Loucy (cell line): ENCODE measurements around the gene TBC1D8.

ENCODE experiments used
- H2AFZ ChIP-seq: fragments of 200-600 bp; sonication (generic); 2 replicates; pipeline ENCODE4 v1.6.0; 2016; ENCODE audit warnings: antibody characterized with exemption, mild to moderate bottlenecking, low read length, moderate library complexity
- H3F3A ChIP-seq: fragments of 200-600 bp; 2 replicates; pipeline ENCODE4 v1.6.0; 2016; ENCODE audit warnings: antibody characterized with exemption, low read depth, mild to moderate bottlenecking
- H3K27me3 ChIP-seq: fragments of 200-600 bp; sonication (generic); 2 replicates; pipeline ENCODE4 v1.6.1; 2014; ENCODE audit warnings: low read length, mild to moderate bottlenecking; ENCODE audit not compliant: insufficient read depth, poor library complexity, severe bottlenecking
- H3K36me3 ChIP-seq: fragments of 200-600 bp; sonication (generic); 2 replicates; pipeline ENCODE4 v1.6.1; 2016; ENCODE audit warnings: low read length; ENCODE audit not compliant: insufficient read depth
- H3K4me1 ChIP-seq: fragments of 200-600 bp; sonication (generic); 2 replicates; pipeline ENCODE4 v1.5.1; 2014; ENCODE audit warnings: low read length, mild to moderate bottlenecking; ENCODE audit not compliant: insufficient read depth, poor library complexity, severe bottlenecking
- H3K4me2 ChIP-seq: fragments of 200-600 bp; sonication (generic); 2 replicates; pipeline ENCODE4 v1.6.0; 2014; ENCODE audit warnings: antibody characterized with exemption, low read length, low read depth, mild to moderate bottlenecking; ENCODE audit not compliant: poor library complexity, severe bottlenecking
- H3K4me3 ChIP-seq: fragments of 200-600 bp; sonication (generic); 2 replicates; pipeline ENCODE4 v1.5.1; 2014; ENCODE audit warnings: low read length, mild to moderate bottlenecking, mixed read lengths; ENCODE audit not compliant: poor library complexity, severe bottlenecking
- H3K79me2 ChIP-seq: fragments of 200-600 bp; sonication (generic); 2 replicates; pipeline ENCODE4 v1.6.1; 2014; ENCODE audit warnings: low read length; ENCODE audit not compliant: insufficient read depth
- H3K9ac ChIP-seq: fragments of 200-600 bp; sonication (generic); 2 replicates; pipeline ENCODE4 v1.6.0; 2014; ENCODE audit warnings: mild to moderate bottlenecking, low read depth, low read length, moderate library complexity; ENCODE audit not compliant: poor library complexity, severe bottlenecking
- H3K9me2 ChIP-seq: fragments of 200-600 bp; sonication (generic); replicated peaks from 2 replicates; pipeline ENCODE4 v1.6.1; 2016; ENCODE audit warnings: low read depth, low read length, mixed read lengths
- H3K9me3 ChIP-seq: fragments of 200-600 bp; sonication (generic); 2 replicates; pipeline ENCODE4 v1.6.1; 2014; ENCODE audit warnings: mild to moderate bottlenecking, antibody characterized with exemption, low read length, low read depth; ENCODE audit not compliant: insufficient read depth
- H4K20me1 ChIP-seq: fragments of 200-600 bp; sonication (generic); 2 replicates; pipeline ENCODE4 v1.6.0; 2014; ENCODE audit warnings: antibody characterized with exemption, low read length, mild to moderate bottlenecking; ENCODE audit not compliant: insufficient read depth, poor library complexity, severe bottlenecking
- EZH2phosphoT487 ChIP-seq: fragments of 200-600 bp; IDR thresholded peaks from 2 replicates; pipeline ENCODE4 v1.6.1; 2018; ENCODE audit warnings: antibody characterized with exemption, mild to moderate bottlenecking, moderate library complexity, borderline replicate concordance
- TF ChIP-seq, protein P1 (sequence below): fragments of 200-600 bp; sonication (generic); conservative IDR thresholded peaks from 2 replicates; pipeline ENCODE4 v1.5.1; 2014; ENCODE audit warnings: mild to moderate bottlenecking, antibody characterized with exemption, low read length

Gene TBC1D8

DNA sequence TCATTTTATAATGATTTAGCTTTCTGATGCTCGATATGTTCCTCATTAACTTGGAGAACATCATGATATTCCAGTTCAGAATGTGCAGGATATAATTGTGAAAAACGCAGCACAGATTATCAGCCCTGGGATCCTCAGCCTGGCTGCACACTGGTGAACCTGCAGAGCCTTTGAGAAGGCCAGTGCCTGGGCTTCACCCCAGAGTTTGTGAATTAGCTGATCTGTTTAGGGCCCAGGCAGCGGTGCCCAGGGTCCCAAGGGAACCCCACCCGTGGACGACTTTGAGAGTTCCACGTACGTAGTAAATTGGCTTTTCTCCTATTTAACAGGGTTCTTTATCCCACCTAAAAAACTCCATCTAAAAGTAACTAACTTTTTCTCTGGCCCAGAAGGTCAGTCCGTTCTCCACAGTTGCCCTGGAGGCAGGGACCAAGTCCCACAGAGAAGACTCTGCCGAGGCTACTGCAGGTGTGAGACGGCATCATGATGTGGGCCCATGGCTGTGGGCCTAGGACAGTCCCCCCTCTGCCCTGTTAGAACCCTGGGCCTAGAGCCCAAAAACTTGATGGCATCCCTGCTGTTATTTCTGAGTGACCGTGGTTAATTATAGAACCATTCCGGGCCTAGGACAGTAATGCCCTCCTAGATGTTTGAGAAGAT is 188.7 kb downstream of the TBC1D8 start:
- H3K36me3 ChIP-seq = no peaks in the 10 kb centered on the region
- no peaks in the 10 kb centered on the region for H3K79me2 ChIP-seq
- H3K4me1 ChIP-seq = no peaks in the 10 kb centered on the region
- H3K4me2 ChIP-seq = no peak overlapping the region
- no peaks in the 10 kb centered on the region for H3F3A ChIP-seq
- TF ChIP-seq, protein P1, sequence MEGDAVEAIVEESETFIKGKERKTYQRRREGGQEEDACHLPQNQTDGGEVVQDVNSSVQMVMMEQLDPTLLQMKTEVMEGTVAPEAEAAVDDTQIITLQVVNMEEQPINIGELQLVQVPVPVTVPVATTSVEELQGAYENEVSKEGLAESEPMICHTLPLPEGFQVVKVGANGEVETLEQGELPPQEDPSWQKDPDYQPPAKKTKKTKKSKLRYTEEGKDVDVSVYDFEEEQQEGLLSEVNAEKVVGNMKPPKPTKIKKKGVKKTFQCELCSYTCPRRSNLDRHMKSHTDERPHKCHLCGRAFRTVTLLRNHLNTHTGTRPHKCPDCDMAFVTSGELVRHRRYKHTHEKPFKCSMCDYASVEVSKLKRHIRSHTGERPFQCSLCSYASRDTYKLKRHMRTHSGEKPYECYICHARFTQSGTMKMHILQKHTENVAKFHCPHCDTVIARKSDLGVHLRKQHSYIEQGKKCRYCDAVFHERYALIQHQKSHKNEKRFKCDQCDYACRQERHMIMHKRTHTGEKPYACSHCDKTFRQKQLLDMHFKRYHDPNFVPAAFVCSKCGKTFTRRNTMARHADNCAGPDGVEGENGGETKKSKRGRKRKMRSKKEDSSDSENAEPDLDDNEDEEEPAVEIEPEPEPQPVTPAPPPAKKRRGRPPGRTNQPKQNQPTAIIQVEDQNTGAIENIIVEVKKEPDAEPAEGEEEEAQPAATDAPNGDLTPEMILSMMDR = no peak
- TF ChIP-seq EZH2phosphoT487 = no peak
- H3K9me3 ChIP-seq = no peaks in the 10 kb centered on the region
- no peak overlapping the region for H3K9ac ChIP-seq
- H3K27me3 ChIP-seq = no peaks in the 10 kb centered on the region
- H3K4me3 ChIP-seq = no peak overlapping the region
- no peaks in the 10 kb centered on the region for H4K20me1 ChIP-seq
- no peak overlapping the region for H2AFZ ChIP-seq
- no peaks in the 10 kb centered on the region for H3K9me2 ChIP-seq

DNA sequence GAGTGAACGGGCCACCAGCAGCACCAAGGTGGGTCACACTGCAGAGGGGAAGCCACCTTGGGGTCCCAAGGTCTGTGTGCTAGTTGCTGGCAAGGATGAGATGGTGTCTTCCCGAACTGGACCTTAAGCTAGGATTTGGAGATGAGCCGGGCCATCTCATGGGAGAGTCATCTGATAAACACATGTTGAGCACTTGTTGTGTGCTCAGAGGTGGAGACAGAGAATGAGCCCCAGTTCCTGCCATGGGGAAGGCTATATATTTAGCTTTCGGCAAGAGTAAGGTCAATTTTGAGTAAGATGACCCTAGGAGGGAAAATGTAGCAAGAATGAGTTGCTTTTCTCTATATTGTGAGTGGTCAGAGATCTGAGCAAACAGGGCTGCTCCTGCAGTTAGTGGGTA is 190.5 kb downstream of the TBC1D8 start:
- Histone ChIP-seq H3K27me3 (no peaks in the 10 kb centered on the region), H3K9me3 (no peaks in the 10 kb centered on the region), H3K4me2 (no peak overlapping the region), H3K4me3 (no peak overlapping the region), H3K4me1 (no peaks in the 10 kb centered on the region), H4K20me1 (no peaks in the 10 kb centered on the region), H2AFZ (no peak overlapping the region), H3K9ac (no peak overlapping the region), H3F3A (no peaks in the 10 kb centered on the region), H3K9me2 (no peaks in the 10 kb centered on the region), H3K79me2 (no peaks in the 10 kb centered on the region), H3K36me3 (no peaks in the 10 kb centered on the region)
- TF ChIP-seq, protein P1 = no peak
- TF ChIP-seq EZH2phosphoT487 = no peak

DNA sequence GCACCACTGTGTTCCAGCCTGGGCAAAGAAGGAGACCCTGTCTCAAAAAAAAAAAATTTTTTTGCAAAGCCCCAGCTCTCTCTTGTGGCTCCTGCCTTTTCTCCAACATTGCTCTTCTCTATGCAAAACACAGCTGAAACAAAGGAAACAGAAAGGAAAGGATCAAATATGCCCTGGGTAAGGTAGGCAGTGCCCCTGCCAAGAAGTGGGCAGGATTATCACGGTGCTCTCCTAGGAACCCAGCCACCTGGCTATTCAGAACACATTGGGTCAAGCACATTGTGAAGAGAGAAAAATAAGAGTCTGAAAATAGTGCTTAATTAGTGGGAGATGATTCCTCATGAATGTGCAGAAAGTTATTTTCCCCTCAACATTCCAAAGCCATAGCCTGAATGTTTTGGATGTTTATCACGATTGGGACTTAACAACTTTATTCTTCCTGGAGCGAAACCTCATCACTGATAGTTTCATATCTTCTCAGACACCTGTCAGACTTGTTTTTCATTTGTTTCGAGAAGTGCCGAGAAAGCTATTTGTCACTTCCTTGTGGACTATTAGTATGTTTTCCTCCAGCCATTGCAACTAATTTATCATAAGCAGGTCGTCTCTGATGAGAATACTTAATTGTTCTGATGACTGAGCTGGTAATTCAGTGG is 191.8 kb downstream of the TBC1D8 start:
- H4K20me1 ChIP-seq = no peaks in the 10 kb centered on the region
- no peaks in the 10 kb centered on the region for H3K9me2 ChIP-seq
- no peak overlapping the region for H3K4me3 ChIP-seq
- no peak overlapping the region for H2AFZ ChIP-seq
- H3K79me2 ChIP-seq = no peaks in the 10 kb centered on the region
- H3K4me2 ChIP-seq = no peak overlapping the region
- no peak overlapping the region for H3K9ac ChIP-seq
- TF ChIP-seq, protein P1 = no peak
- no peak for TF ChIP-seq EZH2phosphoT487
- no peaks in the 10 kb centered on the region for H3K36me3 ChIP-seq
- H3K9me3 ChIP-seq = no peaks in the 10 kb centered on the region
- no peaks in the 10 kb centered on the region for H3K27me3 ChIP-seq
- no peaks in the 10 kb centered on the region for H3K4me1 ChIP-seq
- no peaks in the 10 kb centered on the region for H3F3A ChIP-seq
